Fibroblast of mammary gland (primary cell): ENCODE measurements around the gene RGP1.

ENCODE experiments used
- DNase-seq: peaks from one replicate; pipeline ENCODE4 v3.0.0-alpha.2; 2010; ENCODE audit warnings: low read depth
- H3K4me3 ChIP-seq: 2 replicates; pipeline ENCODE4 v1.5.1; 2011; ENCODE audit warnings: low read depth, mild to moderate bottlenecking, low read length, moderate library complexity; ENCODE audit not compliant: control insufficient read depth
- TF ChIP-seq, protein P1 (sequence below): conservative IDR thresholded peaks from 2 replicates; pipeline ENCODE4 v1.5.1; 2011; ENCODE audit warnings: low read depth, low read length, inconsistent platforms; ENCODE audit not compliant: control insufficient read depth, insufficient read depth

The RGP1 gene

DNA sequence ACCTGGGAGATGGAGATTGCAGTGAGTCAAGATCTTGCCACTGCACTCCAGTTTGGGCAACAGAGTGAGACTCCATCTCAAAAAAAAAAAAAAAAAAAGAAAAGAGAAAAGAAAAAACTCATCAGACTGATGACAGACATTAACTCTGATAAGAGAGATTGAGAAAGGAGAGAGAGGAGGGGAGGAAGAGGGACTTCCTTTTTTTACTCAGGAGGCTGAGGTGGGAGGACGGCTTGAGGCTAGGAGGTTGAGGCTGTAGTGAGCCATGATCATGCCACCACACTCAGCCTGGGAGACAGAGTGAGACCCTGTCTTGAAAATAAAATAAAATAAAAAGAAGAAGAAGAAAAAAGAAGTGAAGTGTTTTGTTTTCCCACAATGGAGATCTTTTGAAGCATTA is 14.7 kb downstream of the RGP1 start:
- no peak overlapping the region for H3K4me3 ChIP-seq
- no peak for DNase-seq
- TF ChIP-seq, protein P1, sequence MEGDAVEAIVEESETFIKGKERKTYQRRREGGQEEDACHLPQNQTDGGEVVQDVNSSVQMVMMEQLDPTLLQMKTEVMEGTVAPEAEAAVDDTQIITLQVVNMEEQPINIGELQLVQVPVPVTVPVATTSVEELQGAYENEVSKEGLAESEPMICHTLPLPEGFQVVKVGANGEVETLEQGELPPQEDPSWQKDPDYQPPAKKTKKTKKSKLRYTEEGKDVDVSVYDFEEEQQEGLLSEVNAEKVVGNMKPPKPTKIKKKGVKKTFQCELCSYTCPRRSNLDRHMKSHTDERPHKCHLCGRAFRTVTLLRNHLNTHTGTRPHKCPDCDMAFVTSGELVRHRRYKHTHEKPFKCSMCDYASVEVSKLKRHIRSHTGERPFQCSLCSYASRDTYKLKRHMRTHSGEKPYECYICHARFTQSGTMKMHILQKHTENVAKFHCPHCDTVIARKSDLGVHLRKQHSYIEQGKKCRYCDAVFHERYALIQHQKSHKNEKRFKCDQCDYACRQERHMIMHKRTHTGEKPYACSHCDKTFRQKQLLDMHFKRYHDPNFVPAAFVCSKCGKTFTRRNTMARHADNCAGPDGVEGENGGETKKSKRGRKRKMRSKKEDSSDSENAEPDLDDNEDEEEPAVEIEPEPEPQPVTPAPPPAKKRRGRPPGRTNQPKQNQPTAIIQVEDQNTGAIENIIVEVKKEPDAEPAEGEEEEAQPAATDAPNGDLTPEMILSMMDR = no peak

DNA sequence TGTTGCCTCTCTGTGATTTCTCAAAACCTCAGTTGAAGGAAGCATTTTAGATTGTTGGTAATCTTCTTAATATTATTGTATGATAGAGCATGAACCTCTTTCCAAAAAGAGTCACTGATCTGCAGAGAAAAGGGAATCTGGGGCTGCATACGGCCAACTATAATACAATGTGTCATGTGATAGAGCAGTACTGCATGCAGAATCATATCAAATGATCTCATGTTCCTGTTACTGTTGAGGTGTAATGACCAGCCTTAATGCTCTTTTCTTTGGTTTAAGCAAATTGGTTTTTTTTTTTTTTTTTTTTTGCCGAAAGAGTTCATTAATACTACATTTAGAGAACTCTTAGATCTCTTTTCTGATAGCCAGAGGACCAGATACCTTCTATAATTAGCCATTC is 17.9 kb downstream of the RGP1 start:
- no peak for DNase-seq
- no peak overlapping the region for H3K4me3 ChIP-seq
- TF ChIP-seq, protein P1 = no peak

DNA sequence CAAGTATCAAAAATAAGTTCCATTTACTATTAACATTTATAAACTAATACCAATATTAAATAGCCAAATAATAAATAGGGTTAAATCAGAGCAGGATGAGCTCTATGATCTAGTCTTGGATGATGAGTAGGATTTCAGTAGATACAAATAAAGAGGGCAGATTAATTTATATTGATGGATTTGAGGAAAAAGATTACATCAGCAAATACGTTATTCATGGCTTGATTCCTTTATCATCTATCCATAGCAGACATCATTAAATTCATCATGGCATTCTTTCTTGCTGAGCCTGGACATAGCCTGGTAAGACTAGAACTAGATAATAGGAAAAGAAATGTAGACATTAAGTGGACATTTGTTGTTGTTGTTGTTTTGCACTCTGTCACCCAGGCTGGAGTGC is 18.4 kb downstream of the RGP1 start:
- TF ChIP-seq, protein P1 = no peak
- no peak overlapping the region for H3K4me3 ChIP-seq
- no peak for DNase-seq

DNA sequence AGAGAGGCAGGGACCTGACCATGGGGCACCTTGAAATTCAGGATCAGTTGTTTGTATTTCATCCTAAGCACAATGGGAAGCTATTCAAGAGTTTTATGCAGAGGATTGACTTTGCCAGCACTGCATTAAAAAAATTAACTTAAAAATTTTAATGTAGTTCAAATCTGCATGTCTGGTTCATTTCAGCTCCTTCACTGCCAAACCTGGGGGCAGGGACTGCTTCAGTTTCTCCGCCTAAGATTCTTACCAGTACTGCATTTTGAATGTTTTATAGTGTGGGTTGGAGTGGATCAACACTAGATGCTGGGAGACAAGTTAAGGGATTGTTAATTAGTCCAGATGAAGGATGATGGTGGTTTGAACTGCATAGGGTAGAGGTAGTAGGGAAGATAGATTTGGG is 20.7 kb downstream of the RGP1 start:
- TF ChIP-seq, protein P1 = no peak
- H3K4me3 ChIP-seq = no peak overlapping the region
- no peak for DNase-seq

DNA sequence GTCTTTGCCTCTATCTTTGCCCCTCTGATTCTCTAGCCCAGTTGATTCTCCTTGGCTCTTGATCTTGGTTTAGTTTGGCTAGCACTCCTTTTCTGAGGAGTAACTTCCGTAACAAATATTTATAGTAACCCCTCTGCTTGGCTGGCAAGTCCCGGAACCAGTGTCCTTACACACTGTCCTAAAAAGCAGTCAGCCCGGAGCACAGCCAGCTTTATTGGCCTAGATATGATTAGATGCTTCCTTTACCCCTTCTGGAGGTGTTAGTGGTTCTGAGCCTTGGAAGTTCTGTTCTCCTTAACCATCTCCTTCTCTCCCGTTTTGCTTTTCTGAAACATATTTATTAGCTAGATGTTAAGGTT is 22.0 kb downstream of the RGP1 start:
- DNase-seq = no peak
- TF ChIP-seq, protein P1 = no peak
- no peak overlapping the region for H3K4me3 ChIP-seq

DNA sequence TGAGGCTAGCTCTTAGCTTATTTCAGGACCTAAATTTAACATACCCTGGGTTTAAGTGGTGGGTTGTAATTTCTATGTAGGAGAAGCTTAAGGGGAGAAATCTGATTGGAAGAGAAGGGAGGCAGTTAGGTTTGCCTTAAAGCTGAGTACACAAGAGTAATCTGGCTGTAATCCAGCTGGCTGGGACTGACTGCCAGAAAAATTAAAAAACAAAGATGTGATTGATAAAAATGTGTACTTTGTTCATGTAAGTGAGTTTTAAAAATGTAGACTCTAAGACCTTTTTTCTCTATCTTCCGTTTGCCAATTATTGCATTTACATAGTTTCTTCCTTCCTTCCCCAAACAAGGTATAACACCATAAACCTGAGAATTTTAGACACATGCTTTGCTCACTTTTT is 22.4 kb downstream of the RGP1 start:
- H3K4me3 ChIP-seq = no peak overlapping the region
- TF ChIP-seq, protein P1 = no peak
- no peak for DNase-seq

DNA sequence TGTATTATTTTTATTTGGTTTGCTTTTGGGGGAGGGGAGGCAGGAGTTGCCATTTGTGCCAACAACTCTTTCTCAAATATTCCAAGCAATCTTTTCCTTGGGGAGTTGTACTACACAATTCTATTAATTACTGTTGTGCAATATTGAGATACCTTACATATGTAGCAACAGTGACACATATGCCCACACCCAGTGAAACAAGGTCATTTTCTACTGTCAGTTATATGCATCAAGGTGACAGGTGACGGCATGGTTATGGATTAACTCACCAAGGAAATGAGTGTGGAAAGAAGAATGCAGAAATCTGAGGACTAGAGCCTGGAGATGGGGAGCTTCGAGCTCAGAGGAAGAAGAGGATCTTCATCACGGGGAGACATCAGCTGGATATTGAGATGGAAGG is 22.9 kb downstream of the RGP1 start:
- DNase-seq = no peak
- TF ChIP-seq, protein P1 = no peak
- H3K4me3 ChIP-seq = no peak overlapping the region
